GM06990 (cell line): ENCODE results near the gene RASL11B.

Experiments
- DNase-seq: peaks from one replicate; pipeline ENCODE4 v3.0.0-alpha.2; 2011; ENCODE audit not compliant: insufficient read length; ENCODE audit errors: extremely low read depth
- H3K27me3 ChIP-seq: replicated peaks from 2 replicates; pipeline ENCODE4 v1.6.0; 2011; ENCODE audit warnings: low read length; ENCODE audit not compliant: control insufficient read depth, insufficient read depth
- H3K36me3 ChIP-seq: 2 replicates; pipeline ENCODE4 v1.5.1; 2011; ENCODE audit warnings: low read length; ENCODE audit not compliant: control insufficient read depth, insufficient read depth
- H3K4me3 ChIP-seq: replicated peaks from 2 replicates; pipeline ENCODE4 v1.5.1; 2011; ENCODE audit warnings: low read depth, mild to moderate bottlenecking, control low read depth, low read length
- TF ChIP-seq, protein P1 (sequence below): IDR thresholded peaks from 2 replicates; pipeline ENCODE4 v1.5.1; 2011; ENCODE audit warnings: low read length, control low read depth, mild to moderate bottlenecking, inconsistent platforms; ENCODE audit not compliant: insufficient read depth, poor library complexity, severe bottlenecking

RASL11B gene

DNA sequence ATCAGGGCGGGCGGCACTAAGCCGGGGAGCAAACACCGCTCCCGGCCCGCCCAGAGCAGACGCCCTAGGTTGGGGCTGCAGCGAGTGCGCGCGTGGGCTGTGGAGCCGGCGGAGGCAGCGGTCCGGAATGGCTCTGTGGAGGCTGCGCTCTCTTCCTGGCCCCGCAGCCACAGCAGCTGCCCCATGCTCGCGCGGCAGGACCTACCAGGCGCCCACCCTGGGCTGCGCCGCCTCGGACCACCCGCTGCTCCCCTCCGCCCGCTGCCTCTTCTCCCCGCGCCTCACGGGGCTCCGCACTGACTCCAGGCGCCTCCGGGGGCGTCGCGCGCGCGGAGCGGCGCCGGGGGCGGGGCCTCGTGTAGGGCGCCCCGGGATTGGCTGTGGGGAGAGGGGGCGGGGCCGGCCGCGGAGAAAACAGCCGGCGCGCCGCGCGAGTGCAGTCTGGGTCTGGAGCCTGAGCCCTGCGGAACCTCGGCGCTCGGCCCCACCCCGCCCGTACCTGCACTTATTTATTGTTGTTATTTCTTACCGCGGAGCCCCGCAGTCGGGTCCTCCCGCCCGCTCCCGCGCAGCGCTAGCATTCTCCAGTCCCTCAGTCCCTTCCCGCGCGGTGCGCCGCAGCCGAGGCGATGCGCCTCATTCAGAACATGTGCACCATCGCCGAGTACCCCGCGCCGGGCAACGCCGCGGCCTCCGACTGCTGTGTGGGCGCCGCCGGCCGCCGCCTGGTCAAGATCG is at the start of gene RASL11B:
TSS of gene RASL11B (plus strand) at position 439 of the 738 bp plus-strand sequence. CDS start at position 630, 191 bp downstream.
- H3K27me3 ChIP-seq, result no peaks in the 10 kb centered on the region; the same call in 1 of the 2 replicates
- DNase-seq, result peak; percentile 85
- H3K4me3 ChIP-seq, result peak within 1 kb of the TSS; percentile 58
- H3K36me3 ChIP-seq, result no peaks in the 10 kb centered on the region
- TF ChIP-seq, protein P1, sequence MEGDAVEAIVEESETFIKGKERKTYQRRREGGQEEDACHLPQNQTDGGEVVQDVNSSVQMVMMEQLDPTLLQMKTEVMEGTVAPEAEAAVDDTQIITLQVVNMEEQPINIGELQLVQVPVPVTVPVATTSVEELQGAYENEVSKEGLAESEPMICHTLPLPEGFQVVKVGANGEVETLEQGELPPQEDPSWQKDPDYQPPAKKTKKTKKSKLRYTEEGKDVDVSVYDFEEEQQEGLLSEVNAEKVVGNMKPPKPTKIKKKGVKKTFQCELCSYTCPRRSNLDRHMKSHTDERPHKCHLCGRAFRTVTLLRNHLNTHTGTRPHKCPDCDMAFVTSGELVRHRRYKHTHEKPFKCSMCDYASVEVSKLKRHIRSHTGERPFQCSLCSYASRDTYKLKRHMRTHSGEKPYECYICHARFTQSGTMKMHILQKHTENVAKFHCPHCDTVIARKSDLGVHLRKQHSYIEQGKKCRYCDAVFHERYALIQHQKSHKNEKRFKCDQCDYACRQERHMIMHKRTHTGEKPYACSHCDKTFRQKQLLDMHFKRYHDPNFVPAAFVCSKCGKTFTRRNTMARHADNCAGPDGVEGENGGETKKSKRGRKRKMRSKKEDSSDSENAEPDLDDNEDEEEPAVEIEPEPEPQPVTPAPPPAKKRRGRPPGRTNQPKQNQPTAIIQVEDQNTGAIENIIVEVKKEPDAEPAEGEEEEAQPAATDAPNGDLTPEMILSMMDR, result no peak

DNA sequence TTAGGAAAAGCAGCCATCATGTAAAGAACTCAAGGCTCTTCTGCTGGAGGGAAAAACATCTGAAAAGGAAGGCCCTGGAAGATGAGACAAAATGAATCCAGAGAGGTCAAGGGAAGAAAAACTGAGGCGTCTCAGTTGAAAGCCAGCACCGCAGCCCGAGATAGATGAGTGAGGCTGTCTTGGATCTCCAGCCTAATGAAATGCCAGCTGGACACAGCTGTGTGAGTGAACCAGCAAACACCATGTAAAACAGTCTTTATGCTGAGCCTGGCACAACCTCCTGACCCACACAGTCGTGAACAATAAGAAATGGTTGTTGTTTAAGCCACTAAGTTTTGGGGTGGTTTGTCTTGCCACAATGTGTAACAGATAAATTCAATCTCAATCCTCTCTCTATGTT is 48.6 kb upstream of the RASL11B start:
- Histone ChIP-seq H3K36me3 (no peaks in the 10 kb centered on the region), H3K27me3 (no peaks in the 10 kb centered on the region), H3K4me3 (no peak overlapping the region)
- DNase-seq, result no peak
- TF ChIP-seq, protein P1, result no peak

GRCh38 chr4:52822583-52822971 is 39.5 kb upstream of the RASL11B start:
- TF ChIP-seq, protein P1, result no peak
- Histone ChIP-seq H3K27me3 (no peaks in the 10 kb centered on the region), H3K36me3 (no peaks in the 10 kb centered on the region), H3K4me3 (no peak overlapping the region)
- DNase-seq, result no peak

- no peak overlapping the region for H3K4me3 ChIP-seq
- no peaks in the 10 kb centered on the region for H3K27me3 ChIP-seq
- no peak for DNase-seq
- H3K36me3 ChIP-seq, result no peaks in the 10 kb centered on the region
- TF ChIP-seq, protein P1, result no peak
These were observed 39.0 kb upstream of the RASL11B start for GRCh38 chr4:52822972-52823701.

DNA sequence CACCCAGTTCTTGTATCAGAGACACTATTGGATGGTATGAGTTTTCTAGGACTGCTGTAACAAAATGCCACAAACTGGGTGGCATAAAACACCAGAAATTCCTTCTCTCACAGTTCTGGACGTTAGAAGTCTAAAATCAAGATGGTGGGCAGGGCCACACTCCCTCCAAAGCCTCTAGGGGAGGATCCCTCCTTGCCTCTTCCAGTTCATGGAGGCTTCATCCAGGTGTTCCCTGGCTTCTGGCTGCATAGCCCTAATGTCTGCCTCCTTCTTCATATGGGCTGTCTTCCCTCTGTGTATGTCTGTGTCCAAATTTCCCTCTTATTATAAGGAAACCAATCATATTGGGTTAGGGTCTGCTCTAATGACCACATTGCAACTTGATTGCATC is 38.4 kb upstream of the RASL11B start:
- DNase-seq, result no peak
- H3K27me3 ChIP-seq, result no peaks in the 10 kb centered on the region
- TF ChIP-seq, protein P1, result no peak
- no peaks in the 10 kb centered on the region for H3K36me3 ChIP-seq
- H3K4me3 ChIP-seq, result no peak overlapping the region
